GM13977 (cell line): Measurements from ENCODE around the gene FXYD4.

ENCODE experiments used
- DNase-seq: peaks from one replicate; pipeline ENCODE4 v3.0.0; 2012; ENCODE audit warnings: low spot score
- CTCF ChIP-seq: IDR thresholded peaks from 2 replicates; pipeline ENCODE4 v1.5.1; 2012; ENCODE audit warnings: mild to moderate bottlenecking, control low read depth; ENCODE audit not compliant: insufficient read depth; ENCODE audit errors: extremely low read depth, missing control alignments
- in situ Hi-C: fragments of 300-500 bp; cut with MboI; formaldehyde crosslinking; loops from one replicate; pipeline ENCODE4 v1.12.0; 2022; ENCODE audit warnings: low sequenced_read_pairs, low pct_unique_long_range_greater_than_20kb, mixed read lengths, inconsistent platforms; ENCODE audit not compliant: unreplicated experiment

FXYD4 gene

GRCh38 chr10:43362191-43362839, 9.1 kb upstream of the FXYD4 start:
- peak; percentile 17 for TF ChIP-seq CTCF
- in situ Hi-C loops: no loop called here
- peak; percentile 94 for DNase-seq

- in situ Hi-C loops: no loop called here
- no peak for TF ChIP-seq CTCF
- DNase-seq: no peak
These were observed 6.4 kb upstream of the FXYD4 start for GRCh38 chr10:43365001-43365400.

GRCh38 chr10:43369921-43370320, 1.5 kb upstream of the FXYD4 start:
- in situ Hi-C loops: no loop called here
- DNase-seq: no peak
- TF ChIP-seq CTCF: no peak

GRCh38 chr10:43370671-43371215, 693 bp upstream of the FXYD4 start:
- TF ChIP-seq CTCF: no peak
- in situ Hi-C loops: no loop called here
- DNase-seq: no peak

- DNase-seq: no peak
- TF ChIP-seq CTCF: no peak
- in situ Hi-C loops: no loop called here
These were observed 1.4 kb downstream of the FXYD4 start for GRCh38 chr10:43372765-43373361.

GRCh38 chr10:43373461-43373860, 2.0 kb downstream of the FXYD4 start:
- no peak for DNase-seq
- no peak for TF ChIP-seq CTCF
- in situ Hi-C loops: no loop called here
